ENCODE results near the gene STOML2. TPM values are rescaled to one million over a fixed set of nuclear protein-coding genes. Genes with fewer than 3 reads are reported as not detected.

Gene STOML2
- total RNA-seq, 1 donor from 2014 or later, result 108 TPM

GRCh38 chr9:35074791-35075190 lies 28.1 kb downstream of the STOML2 start:
- CTCF ChIA-PET, result no interaction called here
- POLR2A ChIA-PET, result interaction anchor here (1.1 kb wide), 1 partner anchor 28 kb away, joined by 4 read pairs; the partner anchor contains the start of gene STOML2
- Mint-ChIP-seq H3K9me3 (no peaks in the 10 kb centered on the region), H3K27ac (no peak overlapping the region), H3K4me1 (peaks cover 39% of the 10 kb centered on the region), H3K36me3 (ENCODE audit: low read depth) (peaks cover 30% of the 10 kb centered on the region), H3K4me3 (no peak overlapping the region), H3K27me3 (no peaks in the 10 kb centered on the region)
- no peak for DNase-seq
- no peak for TF ChIP-seq CTCF (IDR thresholded peaks at IDR 0.05)
- ATAC-seq (ENCODE audit: low read depth), result no peak
- intact Hi-C loops (cut with micrococcal nuclease), result no loop called here

- TF ChIP-seq CTCF (IDR thresholded peaks at IDR 0.05), result no peak
- Mint-ChIP-seq H3K27ac (no peak overlapping the region), H3K4me3 (no peak overlapping the region)
Measured at GRCh38 chr9:35074141-35074540, 28.8 kb downstream of the STOML2 start.

GRCh38 chr9:35073279-35073612 lies 29.7 kb downstream of the STOML2 start:
- peak overlapping the region; percentile 93 for H3K27ac Mint-ChIP-seq
- ATAC-seq (ENCODE audit: low read depth) (no peak), DNase-seq (no peak)
- no peaks in the 10 kb centered on the region for H3K9me3 Mint-ChIP-seq
- no peak for TF ChIP-seq CTCF (IDR thresholded peaks at IDR 0.05)
- ChIA-PET CTCF (no interaction called here), POLR2A (no interaction called here)
- intact Hi-C loops (cut with micrococcal nuclease), result no loop called here
- H3K36me3 Mint-ChIP-seq (ENCODE audit: low read depth), result peaks cover 38% of the 10 kb centered on the region
- H3K4me1 Mint-ChIP-seq, result peaks cover 43% of the 10 kb centered on the region
- peak overlapping the region; percentile 89 for H3K4me3 Mint-ChIP-seq
- H3K27me3 Mint-ChIP-seq, result no peaks in the 10 kb centered on the region

More at GRCh38 chr9:35074141-35074540, 28.8 kb downstream of the STOML2 start:
- DNase-seq (no peak), ATAC-seq (ENCODE audit: low read depth) (no peak)
- intact Hi-C loops (cut with micrococcal nuclease), result no loop called here
- Mint-ChIP-seq H3K9me3 (no peaks in the 10 kb centered on the region), H3K27me3 (no peaks in the 10 kb centered on the region), H3K4me1 (peaks cover 43% of the 10 kb centered on the region), H3K36me3 (ENCODE audit: low read depth) (peaks cover 30% of the 10 kb centered on the region)
- ChIA-PET POLR2A (interaction anchor here (0.7 kb wide), 1 partner anchor 42 kb away, joined by 3 read pairs; no protein-coding TSS in a partner anchor), CTCF (no interaction called here)

GRCh38 chr9:35072461-35073278 lies 30.3 kb downstream of the STOML2 start, which contains the start of gene VCP:
Gene VCP (minus strand): TSS chr9:35072625. CDS start chr9:35072353, 272 bp downstream.
- Mint-ChIP-seq H3K27ac (peak within 1 kb of the TSS; percentile 93), H3K9me3 (no peaks in the 10 kb centered on the region), H3K4me3 (peak within 1 kb of the TSS; percentile 89), H3K36me3 (ENCODE audit: low read depth) (peaks cover 44% of the 10 kb centered on the region), H3K27me3 (no peaks in the 10 kb centered on the region), H3K4me1 (peaks cover 44% of the 10 kb centered on the region)
- DNase-seq (peak; percentile 88), ATAC-seq (ENCODE audit: low read depth) (peak; percentile 86)
- POLR2A ChIA-PET, result interaction anchor here (0.5 to 2.6 kb wide), 19 partner anchors 10 to 756 kb away, joined by 3 to 47 read pairs (median 6); partner anchors contain the start of genes ATOSB, DNAJB5, FAM221B and GALT
- no peak for TF ChIP-seq CTCF (IDR thresholded peaks at IDR 0.05)
- CTCF ChIA-PET, result interaction anchor here (1.0 to 2.9 kb wide), 4 partner anchors 22 to 173 kb away, joined by 3 to 22 read pairs (median 8); partner anchors contain the start of genes PIGO and STOML2
- intact Hi-C loops (cut with micrococcal nuclease), result loop anchor here (1.0 kb wide), 9 partner anchors 8 to 743 kb away; partner anchors contain the start of genes CREB3, DNAJB5, HINT2 and PIGO
